Body of pancreas (tissue), 4 donors: ENCODE results near the gene BRMS1.
"Not testable (repeated sequence)": the region's sequence is repeated elsewhere in the genome, so short reads cannot be mapped to it uniquely, and the experiment has no call there.

ENCODE experiments used
- CTCF ChIP-seq, 7 experiments: fragments of 450-650 bp in 4 of 7; fragments of 200-600 bp in 3 of 7; sonication (generic) in 3 of 7; IDR thresholded peaks; one replicate each; pipeline ENCODE4 v1.5.1; 2016 to 2019; ENCODE audit warnings: antibody characterized with exemption in 7 of 7
- POLR2A ChIP-seq, 3 donors: fragments of 450-650 bp; IDR thresholded peaks; one replicate each; pipeline ENCODE4 v1.6.1; 2016; ENCODE audit warnings: antibody characterized with exemption in 3 of 3, mild to moderate bottlenecking in 2 of 3

GRCh38 chr11:66373690-66374287, 28.9 kb upstream of the BRMS1 start:
- TF ChIP-seq CTCF, POLR2A (IDR thresholded peaks at IDR 0.05): not testable (repeated sequence)
